Activated CD4-positive, CD25-positive, alpha-beta regulatory T cell treated with anti-CD3 and anti-CD28 coated beads, Interleukin-2, amount 50 U/mL, for 24 hours (primary cell): ENCODE results near the gene SNAPC1.

ENCODE experiments used
- ATAC-seq, 2 donors: fragments of 150-1000 bp; cut with Tn5 transposase; one replicate each; pipeline ENCODE4 v1.10.0; 2021; ENCODE audit warnings: mild to moderate bottlenecking in 1 of 2, moderate library complexity in 1 of 2

SNAPC1 gene

GRCh38 chr14:61812347-61813095 lies 50.3 kb downstream of the SNAPC1 start, which contains the start of gene SYT16:
Gene SYT16 (plus strand): TSS chr14:61812703.
- ATAC-seq: no peak

- no peak for ATAC-seq
These were observed 50.9 kb downstream of the SNAPC1 start for GRCh38 chr14:61813096-61813606.

- ATAC-seq: no peak
These were observed 60.2 kb downstream of the SNAPC1 start for GRCh38 chr14:61822458-61822857.

GRCh38 chr14:61832783-61833182 lies 70.6 kb downstream of the SNAPC1 start:
- ATAC-seq: no peak

- no peak for ATAC-seq
These were observed 74.0 kb downstream of the SNAPC1 start for GRCh38 chr14:61836184-61836583.

- no peak for ATAC-seq
These were observed 74.6 kb downstream of the SNAPC1 start for GRCh38 chr14:61836807-61837206.

GRCh38 chr14:61837336-61838229 lies 75.4 kb downstream of the SNAPC1 start:
- peak; percentile 87 to 88 for ATAC-seq

GRCh38 chr14:61838661-61839245 lies 76.5 kb downstream of the SNAPC1 start:
- ATAC-seq: no peak

GRCh38 chr14:61839507-61839906 lies 77.3 kb downstream of the SNAPC1 start:
- no peak for ATAC-seq

- no peak for ATAC-seq
These were observed 78.9 kb downstream of the SNAPC1 start for GRCh38 chr14:61841145-61841544.
